ENCODE results near the gene DRC3.

DNA sequence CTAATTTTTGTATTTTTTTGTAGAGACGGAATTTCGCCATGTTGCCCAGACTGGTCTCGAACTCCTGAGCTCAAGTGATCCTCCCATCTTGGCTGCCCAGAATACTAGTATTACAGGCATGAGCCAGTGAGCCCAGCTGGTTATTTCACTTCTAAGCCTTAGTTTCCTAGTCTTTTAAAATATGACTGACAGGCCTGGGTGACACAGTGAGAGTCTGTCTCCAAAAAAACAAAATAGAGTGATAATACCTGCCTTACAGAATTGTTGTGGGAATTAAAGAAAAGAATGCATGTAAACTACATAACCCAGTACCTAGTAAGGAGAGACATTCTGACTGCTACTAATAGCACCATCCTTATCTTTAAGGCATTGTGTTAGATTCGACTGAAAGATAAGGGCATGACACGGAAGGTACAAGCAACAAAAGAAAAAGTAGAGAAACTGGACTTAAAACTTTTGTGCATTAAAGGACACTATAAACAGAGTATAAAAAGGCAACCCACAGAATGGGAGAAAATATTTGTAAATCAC is 12.1 kb upstream of the DRC3 start:
- TF ChIP-seq, protein P1, sequence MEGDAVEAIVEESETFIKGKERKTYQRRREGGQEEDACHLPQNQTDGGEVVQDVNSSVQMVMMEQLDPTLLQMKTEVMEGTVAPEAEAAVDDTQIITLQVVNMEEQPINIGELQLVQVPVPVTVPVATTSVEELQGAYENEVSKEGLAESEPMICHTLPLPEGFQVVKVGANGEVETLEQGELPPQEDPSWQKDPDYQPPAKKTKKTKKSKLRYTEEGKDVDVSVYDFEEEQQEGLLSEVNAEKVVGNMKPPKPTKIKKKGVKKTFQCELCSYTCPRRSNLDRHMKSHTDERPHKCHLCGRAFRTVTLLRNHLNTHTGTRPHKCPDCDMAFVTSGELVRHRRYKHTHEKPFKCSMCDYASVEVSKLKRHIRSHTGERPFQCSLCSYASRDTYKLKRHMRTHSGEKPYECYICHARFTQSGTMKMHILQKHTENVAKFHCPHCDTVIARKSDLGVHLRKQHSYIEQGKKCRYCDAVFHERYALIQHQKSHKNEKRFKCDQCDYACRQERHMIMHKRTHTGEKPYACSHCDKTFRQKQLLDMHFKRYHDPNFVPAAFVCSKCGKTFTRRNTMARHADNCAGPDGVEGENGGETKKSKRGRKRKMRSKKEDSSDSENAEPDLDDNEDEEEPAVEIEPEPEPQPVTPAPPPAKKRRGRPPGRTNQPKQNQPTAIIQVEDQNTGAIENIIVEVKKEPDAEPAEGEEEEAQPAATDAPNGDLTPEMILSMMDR (IDR thresholded peaks at IDR 0.05) = no peak
- no peak for TF ChIP-seq ZFX (IDR thresholded peaks at IDR 0.05; ENCODE audit: borderline replicate concordance)
